ENCODE measurements around the gene TEX19.
A peak's percentile ranks its signal among the peaks of the same experiment; 100 is the strongest.
"Not testable (repeated sequence)": the region's sequence is repeated elsewhere in the genome, so short reads cannot be mapped to it uniquely, and the experiment has no call there.

The TEX19 gene

DNA sequence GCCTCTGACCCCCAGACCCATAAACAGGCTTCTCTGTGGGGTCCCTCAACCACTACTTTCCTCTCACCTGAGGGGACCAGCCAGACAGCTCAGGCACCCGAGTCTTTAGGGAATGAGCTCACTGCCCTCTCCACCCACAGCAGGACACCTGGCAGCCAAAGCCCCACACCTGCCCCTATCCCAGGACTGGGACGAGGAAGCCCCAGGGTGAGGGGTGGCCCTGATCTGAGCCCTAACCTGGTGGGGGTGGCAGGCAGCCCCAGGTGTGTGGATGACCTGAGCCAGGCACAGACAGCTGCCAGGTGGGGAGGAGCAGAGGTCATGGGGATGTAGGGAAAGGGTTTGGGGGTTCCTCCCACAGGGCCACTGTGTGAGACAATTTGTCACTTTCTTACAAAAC, 1.7 kb upstream of the TEX19 start:
- DNase-seq: no peak

DNA sequence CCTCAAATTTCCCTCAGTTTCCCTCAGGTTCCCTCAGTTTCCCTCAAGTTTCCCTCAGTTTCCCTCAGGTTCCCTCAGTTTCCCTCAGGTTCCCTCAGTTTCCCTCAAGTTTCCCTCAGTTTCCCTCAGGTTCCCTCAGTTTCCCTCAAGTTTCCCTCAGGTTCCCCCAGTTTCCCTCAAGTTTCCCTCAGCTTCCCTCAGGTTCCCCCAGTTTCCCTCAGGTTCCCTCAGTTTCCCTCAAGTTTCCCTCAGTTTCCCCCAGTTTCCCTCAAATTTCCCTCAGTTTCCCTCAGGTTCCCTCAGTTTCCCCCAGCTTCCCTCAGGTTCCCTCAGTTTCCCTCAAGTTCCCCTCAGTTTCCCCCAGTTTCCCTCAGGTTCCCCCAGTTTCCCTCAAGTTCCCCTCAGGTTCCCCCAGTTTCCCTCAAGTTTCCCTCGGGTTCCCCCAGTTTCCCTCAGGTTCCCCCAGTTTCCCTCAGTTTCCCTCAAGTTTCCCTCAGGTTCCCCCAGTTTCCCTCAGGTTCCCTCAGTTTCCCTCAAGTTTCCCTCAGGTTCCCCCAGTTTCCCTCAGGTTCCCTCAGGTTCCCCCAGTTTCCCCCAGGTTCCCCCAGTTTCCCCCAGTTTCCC, 516 bp downstream of the TEX19 start:
- DNase-seq: not testable (repeated sequence)

DNA sequence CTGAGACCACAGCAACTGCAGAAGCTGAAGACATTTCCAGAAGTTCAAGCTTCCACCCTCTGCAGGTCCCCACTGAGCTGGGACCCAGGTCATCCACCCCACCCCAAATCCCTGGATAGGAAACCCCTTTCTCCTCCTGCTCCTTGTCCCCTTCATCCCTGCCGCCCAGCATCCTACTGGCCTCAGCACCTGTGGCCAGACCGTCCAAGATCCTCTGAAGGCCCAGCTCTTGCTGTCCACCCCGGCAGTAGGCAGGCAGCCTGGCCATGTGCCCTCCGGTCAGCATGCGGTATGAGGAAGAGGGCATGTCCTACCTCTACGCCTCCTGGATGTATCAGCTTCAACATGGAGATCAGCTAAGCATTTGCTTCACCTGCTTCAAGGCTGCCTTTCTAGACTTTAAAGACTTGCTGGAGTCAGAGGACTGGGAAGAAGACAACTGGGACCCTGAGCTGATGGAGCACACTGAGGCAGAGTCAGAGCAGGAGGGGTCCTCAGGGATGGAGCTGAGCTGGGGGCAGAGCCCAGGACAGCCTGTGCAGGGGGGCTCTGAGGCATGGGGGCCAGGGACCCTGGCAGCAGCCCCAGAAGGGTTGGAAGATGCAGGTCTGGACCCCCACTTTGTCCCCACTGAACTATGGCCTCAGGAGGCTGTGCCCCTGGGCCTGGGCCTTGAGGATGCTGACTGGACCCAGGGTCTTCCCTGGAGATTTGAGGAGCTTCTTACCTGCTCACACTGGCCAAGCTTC, 3.0 kb downstream of the TEX19 start:
- DNase-seq: no peak

DNA sequence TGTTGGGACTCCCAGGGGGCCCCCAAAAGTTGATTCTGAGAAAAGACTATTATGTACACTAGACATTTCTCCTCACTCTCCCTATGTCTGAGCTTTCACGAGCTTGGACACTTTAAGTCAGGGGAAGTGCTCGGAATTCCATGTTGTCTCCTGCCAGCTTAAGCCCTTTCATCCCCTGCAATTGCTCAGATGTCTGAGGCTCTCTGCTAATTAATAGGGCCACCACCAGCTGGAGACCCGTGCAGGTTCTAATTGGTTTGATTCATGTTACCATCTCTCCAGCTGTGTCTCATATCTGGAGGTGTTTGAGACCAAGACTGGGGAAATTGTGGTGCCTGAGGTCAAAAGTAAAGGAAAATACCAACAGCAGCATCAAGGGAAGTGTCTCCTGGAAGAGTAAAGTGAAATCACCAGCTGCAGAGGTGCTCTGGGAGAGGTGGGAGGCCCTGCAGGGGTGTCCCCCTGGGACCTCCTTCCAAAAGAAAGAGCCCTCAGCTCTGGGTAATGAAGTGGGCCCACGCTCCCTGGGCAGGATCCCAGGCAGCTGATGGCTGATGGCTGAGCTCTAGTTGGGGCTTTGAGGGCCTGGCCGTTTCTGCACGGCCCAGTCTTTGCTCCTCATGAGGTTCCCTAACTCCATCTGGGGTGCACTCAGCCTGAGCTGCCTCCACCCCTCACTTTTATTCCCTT, 6.7 kb downstream of the TEX19 start:
- DNase-seq: no peak

DNA sequence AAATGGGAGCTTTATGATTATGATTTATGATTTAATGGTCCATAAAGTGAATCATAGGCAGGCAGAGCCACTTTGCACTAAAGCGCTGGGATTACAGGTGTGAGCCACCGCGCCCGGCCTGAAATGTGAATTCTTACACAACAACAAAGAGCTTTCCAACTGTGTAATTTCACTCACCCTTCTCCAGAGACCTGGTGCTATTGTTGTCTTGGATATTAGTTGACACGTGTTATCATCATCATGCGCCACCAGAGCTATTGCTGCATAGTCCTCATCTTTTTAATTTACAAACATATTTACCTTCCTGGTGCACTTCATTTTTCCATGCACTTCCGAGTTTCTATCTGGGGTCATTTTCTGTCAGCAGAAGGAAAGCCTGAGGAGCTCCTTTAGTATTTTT, 7.7 kb downstream of the TEX19 start:
- no peak for DNase-seq

DNA sequence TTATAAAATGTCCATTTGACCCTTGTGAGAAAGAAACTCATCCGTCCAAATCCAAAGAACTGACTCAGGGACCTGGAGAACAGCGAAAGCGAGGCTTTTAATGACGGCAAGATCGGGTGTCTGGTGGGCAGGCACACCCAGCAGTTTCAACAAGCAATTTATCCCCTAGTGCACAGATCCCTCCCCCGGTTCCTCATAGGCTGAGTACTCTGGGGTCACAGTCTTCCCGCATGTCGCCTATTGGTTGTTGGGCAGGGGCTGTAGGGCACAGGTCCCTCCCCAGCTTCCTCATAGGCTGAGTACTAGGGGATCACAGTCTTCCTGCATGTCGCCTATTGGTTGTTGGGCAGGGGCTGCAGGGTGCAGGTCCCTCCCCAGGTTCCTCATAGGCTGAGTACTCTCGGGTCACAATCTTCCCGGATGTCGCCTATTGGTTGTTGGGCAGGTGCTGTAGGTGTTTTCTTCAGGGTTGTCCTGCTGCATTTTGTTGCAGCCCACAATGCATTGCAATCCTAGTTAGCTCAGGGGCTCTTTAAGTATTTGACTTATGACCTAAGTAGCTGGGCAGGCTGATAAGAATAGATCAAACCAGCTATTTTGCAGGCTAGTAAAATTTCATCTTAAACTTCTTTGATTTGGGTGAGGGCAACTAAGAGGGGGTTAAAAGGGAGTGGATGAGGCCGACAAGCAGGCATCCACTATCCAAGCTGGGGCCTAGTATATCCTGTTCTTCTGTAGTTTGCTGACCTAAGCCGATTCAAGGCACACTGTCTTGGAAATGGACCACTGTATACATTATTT, 8.9 kb downstream of the TEX19 start:
- no peak for DNase-seq

DNA sequence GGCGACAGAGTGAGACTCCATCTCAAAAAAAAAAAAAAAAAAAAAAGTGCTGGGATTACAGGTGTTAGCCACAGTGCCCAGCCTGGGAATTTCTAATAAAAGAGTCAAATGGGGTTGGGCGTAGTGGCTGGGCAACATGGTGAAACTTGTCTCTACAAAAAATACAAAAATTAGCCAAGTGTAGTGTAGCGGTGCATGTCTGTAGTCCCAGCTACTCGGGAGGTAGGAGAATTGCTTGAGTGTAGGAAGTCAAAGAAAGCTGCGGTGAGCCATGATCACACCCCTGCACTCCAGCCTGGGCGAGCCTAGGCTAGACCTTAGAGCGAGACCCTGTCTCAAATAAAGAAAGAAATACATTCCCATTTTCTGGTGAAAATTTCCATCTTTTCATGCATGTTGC, 10.2 kb downstream of the TEX19 start:
- no peak for DNase-seq

DNA sequence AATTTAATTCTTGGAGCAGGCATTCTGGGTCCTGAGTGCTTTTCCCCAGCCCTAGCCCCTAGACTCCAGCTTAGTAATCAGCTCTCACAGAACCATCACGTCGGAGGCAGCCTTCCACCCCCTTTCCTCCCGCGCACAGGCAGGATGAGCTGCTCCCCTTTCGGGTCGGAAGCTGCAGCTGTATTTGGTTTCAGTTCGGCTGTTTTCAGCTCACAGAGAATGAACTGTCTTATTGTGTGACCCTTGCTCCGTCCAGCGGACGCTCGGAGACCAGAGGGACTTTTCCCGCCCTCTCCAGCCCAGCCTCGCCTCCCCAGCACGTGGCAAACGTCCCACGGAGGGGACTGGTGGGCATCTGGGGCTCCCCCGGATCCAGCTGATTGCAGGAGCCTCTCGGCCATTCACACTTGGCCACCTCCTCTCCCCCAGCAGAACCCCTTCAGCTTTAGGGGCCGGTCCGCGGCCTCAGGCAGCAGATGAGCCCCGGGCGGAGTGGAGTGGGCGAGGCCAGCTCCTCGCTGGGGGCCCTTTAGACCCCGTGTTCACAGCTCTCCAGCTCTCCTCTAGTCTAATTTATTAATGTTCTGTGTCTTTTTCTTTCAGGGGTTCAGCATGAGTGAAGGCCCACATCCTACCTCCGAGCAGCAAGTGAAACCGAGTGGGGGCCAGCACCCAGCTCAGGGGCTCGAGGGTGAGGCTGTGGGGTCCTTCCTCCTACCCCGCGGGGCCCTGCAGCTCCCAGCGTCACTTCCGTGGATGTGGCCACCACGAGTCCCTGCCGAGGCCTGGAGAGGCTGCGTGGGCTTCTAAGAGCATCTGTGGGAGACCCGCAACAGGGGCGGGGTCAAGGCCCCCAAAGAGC, 11.7 kb downstream of the TEX19 start:
- DNase-seq: no peak

DNA sequence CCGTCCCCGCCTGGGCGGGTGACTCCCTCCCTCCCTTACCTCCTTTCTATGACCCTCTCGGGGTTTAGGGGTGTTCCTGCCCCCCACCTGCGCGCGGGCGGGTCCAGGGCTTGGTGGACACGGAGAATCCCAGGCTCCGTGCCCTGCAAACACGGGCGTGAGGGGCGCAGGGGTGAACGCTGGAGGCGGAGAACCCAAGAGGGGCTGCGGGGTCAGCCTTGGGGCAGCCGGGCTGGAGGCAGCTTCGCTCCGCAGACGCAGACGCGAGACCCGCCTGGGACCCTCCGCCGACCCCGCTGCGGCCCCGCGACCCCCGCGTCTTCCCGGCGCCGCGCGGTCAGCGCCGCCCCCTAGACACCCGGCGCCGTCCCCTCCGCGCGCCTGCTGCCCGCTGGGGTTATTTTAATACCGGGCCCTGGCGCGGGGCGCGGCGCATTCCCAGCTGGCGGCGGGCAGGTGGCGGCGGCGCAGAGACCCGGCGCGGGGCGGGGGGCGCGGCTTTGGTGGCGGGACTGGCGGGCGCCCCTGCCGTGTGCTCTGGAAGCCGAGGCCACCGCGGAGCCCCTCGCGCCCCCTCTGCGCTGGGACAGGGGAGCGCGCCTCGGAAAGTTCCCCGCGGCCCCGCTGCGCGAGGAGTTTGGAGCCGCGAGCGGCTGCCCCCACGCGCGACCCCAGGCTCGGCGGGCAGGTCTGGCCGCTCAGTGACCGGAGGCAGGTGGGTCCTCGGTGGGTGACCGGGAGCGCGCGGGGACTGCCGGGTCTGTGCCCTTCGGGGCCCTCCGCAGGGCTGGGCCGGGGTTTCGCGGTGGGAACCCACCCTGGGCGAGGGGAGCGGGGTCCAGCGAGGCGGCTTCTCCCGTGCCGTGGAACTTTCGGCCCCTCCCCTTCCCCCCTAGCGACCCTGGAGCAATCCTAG, 12.5 kb downstream of the TEX19 start, which contains the start of gene UTS2R:
Gene UTS2R (plus strand): TSS at position 433 of the 916 bp plus-strand sequence. CDS start 2,560 bp downstream, outside the sequence.
- DNase-seq: no peak

DNA sequence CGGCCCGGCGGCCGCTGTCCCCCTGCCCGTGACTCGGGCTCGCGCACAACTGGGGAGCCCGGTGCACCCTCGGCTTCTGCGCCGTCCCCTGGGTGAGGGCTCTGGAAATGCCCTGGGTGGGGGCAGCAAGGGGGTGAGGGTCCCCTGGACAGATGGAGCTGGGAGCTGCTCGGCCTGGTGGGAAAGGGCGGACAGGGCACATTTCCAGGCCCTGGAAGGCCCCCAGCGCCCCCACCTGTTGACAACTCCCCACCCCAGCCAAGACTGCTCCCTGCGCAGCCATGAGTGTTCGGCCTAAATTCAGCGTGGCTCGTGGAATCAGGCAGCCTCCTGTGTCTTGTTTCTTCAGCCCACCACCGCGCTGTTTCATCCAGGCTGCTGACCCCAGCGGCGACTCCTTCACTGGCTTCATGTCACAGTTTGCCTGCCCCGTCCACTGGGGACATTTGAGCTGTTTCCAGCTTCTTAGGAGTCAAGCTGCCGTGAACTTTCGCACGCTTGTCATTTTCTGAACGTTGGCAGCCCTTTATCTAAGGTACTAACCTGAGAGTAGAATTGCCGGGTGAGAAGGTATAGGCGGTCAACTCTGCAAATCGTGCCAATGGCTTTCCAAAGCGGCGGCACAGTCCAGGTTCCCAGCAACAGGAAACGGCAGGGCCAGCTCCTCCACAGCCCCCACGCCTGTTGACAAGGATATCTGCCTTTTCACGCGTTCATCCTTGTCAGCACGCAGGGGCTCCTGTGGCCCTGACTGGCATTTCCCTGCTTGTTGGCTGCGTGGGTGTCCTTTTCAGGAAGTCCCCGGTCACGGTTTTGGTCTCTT, 13.4 kb downstream of the TEX19 start:
- no peak for DNase-seq

DNA sequence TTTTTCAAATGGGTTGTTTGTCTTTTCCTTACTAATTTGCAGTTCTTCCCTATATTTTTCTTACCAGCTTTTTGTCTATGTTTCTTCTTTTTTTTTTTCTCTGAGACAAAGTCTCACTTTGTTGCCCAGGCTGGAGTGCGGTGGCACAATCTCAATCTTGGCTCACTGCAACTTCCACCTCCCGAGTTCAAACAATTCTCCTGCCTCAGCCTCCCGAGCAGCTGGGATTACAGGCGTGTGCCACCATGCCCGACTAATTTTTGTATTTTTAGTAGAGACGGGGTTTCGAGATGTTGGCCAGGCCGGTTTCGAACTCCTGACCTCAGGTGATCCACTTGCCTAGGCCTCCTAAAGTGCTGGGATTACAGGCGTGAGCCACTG, 14.0 kb downstream of the TEX19 start:
- not testable (repeated sequence) for DNase-seq

DNA sequence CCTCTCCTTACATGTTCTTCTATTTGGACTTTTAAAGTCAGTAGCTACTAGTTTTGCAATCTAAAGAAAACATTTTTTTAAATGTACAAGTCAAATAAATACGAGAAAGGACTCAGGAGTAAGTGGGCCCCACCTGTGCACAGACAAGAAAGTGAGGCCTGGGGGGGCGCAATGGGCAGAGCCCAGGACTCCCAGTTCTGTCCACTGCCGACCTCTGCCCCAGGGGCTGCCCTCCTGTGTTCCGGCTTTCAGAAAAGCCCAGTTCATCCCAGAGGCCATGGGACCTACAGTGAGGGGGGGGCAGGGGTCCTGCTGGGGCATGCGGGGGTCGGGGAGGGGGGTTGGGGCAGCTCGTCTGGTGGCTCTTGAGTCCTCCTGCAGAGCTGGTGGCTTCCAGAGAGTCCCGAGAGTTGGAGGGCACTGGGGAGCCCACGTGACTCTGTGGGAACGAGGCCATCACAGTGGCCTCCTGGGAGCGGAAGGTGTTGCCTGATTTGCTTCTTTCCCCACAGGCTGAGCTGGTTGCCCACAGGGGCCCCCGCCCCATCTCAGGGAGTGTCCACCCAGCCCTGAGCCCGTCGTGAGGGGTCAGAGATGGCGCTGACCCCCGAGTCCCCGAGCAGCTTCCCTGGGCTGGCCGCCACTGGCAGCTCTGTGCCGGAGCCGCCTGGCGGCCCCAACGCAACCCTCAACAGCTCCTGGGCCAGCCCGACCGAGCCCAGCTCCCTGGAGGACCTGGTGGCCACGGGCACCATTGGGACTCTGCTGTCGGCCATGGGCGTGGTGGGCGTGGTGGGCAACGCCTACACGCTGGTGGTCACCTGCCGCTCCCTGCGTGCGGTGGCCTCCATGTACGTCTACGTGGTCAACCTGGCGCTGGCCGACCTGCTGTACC, 14.9 kb downstream of the TEX19 start:
- no peak for DNase-seq

DNA sequence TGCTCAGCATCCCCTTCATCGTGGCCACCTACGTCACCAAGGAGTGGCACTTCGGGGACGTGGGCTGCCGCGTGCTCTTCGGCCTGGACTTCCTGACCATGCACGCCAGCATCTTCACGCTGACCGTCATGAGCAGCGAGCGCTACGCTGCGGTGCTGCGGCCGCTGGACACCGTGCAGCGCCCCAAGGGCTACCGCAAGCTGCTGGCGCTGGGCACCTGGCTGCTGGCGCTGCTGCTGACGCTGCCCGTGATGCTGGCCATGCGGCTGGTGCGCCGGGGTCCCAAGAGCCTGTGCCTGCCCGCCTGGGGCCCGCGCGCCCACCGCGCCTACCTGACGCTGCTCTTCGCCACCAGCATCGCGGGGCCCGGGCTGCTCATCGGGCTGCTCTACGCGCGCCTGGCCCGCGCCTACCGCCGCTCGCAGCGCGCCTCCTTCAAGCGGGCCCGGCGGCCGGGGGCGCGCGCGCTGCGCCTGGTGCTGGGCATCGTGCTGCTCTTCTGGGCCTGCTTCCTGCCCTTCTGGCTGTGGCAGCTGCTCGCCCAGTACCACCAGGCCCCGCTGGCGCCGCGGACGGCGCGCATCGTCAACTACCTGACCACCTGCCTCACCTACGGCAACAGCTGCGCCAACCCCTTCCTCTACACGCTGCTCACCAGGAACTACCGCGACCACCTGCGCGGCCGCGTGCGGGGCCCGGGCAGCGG, 15.7 kb downstream of the TEX19 start:
- DNase-seq: peak; percentile 52

DNA sequence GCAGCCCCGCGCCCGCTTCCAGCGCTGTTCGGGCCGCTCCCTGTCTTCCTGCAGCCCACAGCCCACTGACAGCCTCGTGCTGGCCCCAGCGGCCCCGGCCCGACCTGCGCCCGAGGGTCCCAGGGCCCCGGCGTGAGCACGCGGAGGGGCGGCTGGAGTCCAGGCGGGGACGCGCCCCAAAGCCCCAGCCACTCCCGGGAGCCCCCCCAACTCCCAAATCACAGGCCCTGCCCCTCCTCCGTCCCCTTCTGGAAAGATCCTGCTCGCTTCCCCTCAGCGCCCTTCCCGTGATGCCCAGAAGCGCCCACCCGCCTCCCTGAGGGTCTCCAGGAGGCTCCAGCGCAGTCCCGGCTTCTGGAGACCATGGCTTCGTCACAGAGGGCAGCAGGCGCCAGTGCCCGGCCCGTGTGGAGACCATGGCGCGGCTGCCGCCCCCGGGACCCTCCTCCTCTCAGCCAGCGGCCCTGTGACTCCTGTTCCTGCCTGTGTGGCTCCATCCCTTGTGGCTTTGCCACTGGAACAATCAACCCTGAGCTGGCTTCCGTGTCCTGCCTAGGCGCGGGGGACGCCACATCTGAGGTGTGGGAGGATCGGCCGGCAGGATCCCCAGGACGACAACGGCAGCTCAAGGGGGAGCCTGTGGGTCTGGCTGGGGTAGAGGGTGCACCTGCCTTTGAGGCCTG, 16.5 kb downstream of the TEX19 start:
- no peak for DNase-seq

DNA sequence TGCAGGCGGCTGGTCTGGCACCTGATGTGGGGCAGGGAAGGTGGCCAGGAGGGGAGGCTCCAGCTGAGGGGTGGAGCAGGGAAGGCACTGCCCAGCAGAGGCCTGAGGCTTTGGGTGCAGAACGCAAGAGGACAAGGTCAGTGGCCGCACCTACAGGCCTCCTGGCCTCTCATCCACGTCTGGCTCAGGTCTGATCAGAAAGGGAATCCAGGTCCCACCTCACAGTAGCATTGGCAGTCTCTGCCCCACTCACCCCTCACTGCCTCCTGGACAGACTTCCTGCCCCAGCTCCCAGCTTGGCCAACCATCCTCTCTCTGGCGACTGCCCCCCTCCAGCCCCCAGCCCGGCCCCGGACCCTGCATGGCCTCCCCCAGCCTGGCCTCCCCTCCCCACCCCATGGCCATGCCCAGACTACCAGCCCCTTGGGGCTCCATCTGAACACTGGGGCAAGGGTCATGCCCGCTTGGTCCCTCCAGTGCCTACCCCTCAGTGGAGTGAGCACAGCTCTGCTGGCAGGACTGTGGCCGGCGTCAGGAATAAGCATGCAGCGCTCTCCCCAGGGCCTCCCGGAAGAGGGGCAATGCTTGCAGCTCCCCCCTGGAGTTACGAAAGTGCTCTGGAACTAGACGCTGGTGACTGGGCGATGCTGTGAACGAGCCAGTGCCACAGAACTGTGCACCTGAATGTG, 17.1 kb downstream of the TEX19 start:
- no peak for DNase-seq

DNA sequence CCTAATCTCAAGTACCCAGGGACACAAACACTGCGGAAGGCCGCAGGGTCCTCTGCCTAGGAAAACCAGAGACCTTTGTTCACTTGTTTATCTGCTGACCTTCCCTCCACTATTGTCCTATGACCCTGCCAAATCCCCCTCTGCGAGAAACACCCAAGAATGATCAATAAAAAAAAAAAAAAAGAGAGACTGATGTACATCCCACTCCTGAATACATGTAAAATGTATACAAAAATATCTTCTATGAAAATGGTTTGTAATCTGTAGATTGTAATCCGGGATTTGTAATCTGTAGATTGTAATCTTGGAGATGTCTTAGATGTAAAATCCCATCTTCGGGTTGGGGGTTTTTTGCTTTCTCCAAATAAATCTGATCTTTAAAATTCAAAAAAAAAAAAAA, 18.2 kb downstream of the TEX19 start:
- DNase-seq: not testable (repeated sequence)
